IMR-90 (cell line): ENCODE results near the gene SFSWAP. TPM values are rescaled to one million over a fixed set of nuclear protein-coding genes. Genes with fewer than 3 reads are reported as not detected.

Source experiments
- ATAC-seq: fragments of 200-7000 bp; cut with Tn5 transposase; 2 replicates; pipeline ENCODE4 v1.9.1; 2020; ENCODE audit warnings: low read depth, mild to moderate bottlenecking, moderate library complexity
- BruUV-seq: library from RNA; stranded (reverse); fragments of 400-500 nt; replicated peaks from 2 replicates; lab custom pipeline; 2021; lab: Mats Ljungman, UMichigan
- CTCF ChIA-PET: fragments of 300-600 bp; formaldehyde crosslinking; extraction: SDS; loops from one replicate; lab custom pipeline; 2021; ENCODE audit warnings: antibody characterized with exemption; lab: Yijun Ruan, JAX
- POLR2A ChIA-PET: fragments of 300-600 bp; sonication (Branson Sonifier 250); formaldehyde crosslinking; loops from one replicate; lab custom pipeline; 2022; ENCODE audit warnings: antibody characterized with exemption; ENCODE audit not compliant: unreplicated experiment; lab: Charles Lee
- DNase-seq: peaks from one replicate; pipeline ENCODE4 v3.0.0; 2013
- H2AFZ ChIP-seq: replicated peaks from 2 replicates; pipeline ENCODE3; 2013; ENCODE audit warnings: low read length, mild to moderate bottlenecking; ENCODE audit not compliant: poor library complexity
- H2AK5ac ChIP-seq: 2 replicates; pipeline ENCODE4 v1.6.1; 2013; ENCODE audit warnings: low read depth, low read length, inconsistent platforms
- H2AK9ac ChIP-seq: replicated peaks from 2 replicates; pipeline ENCODE3; 2013; ENCODE audit warnings: mild to moderate bottlenecking, low read depth, low read length, moderate library complexity; ENCODE audit not compliant: poor library complexity
- H2BK120ac ChIP-seq: 2 replicates; pipeline ENCODE4 v1.6.1; 2013; ENCODE audit warnings: low read depth, low read length, inconsistent platforms
- H2BK15ac ChIP-seq: 3 replicates; pipeline ENCODE4 v1.6.1; 2013; ENCODE audit warnings: low read depth, low read length, inconsistent platforms
- H2BK20ac ChIP-seq: 2 replicates; pipeline ENCODE4 v1.6.1; 2013; ENCODE audit warnings: low read depth, mild to moderate bottlenecking, inconsistent platforms, low read length, moderate library complexity
- H2BK5ac ChIP-seq: 2 replicates; pipeline ENCODE4 v1.6.1; 2013; ENCODE audit warnings: mild to moderate bottlenecking, low read depth, low read length, inconsistent platforms; ENCODE audit not compliant: poor library complexity, severe bottlenecking
- H3K14ac ChIP-seq: replicated peaks from 2 replicates; pipeline ENCODE4 v1.6.1; 2013; ENCODE audit warnings: low read depth, low read length, inconsistent platforms
- H3K18ac ChIP-seq: 2 replicates; pipeline ENCODE4 v1.6.1; 2013; ENCODE audit warnings: low read depth, low read length, control low read depth
- H3K23ac ChIP-seq: 2 replicates; pipeline ENCODE4 v1.6.1; 2013; ENCODE audit warnings: low read depth, low read length, inconsistent platforms
- H3K27ac ChIP-seq: 2 replicates; pipeline ENCODE4 v1.5.1; 2013; ENCODE audit warnings: mild to moderate bottlenecking, control low read depth, low read length; ENCODE audit not compliant: insufficient read depth
- H3K27me3 ChIP-seq: 2 replicates; pipeline ENCODE4 v1.6.1; 2013; ENCODE audit warnings: low read length; ENCODE audit not compliant: control insufficient read depth, insufficient read depth
- H3K36me3 ChIP-seq: 2 replicates; pipeline ENCODE4 v1.6.1; 2013; ENCODE audit warnings: low read length, mixed read lengths; ENCODE audit not compliant: control insufficient read depth, insufficient read depth
- H3K4ac ChIP-seq: 2 replicates; pipeline ENCODE4 v1.6.1; 2013; ENCODE audit warnings: low read depth, low read length, inconsistent platforms
- H3K4me1 ChIP-seq: 2 replicates; pipeline ENCODE4 v1.6.1; 2013; ENCODE audit warnings: low read length, mixed read lengths; ENCODE audit not compliant: control insufficient read depth, insufficient read depth
- H3K4me2 ChIP-seq: 2 replicates; pipeline ENCODE4 v1.6.1; 2013; ENCODE audit warnings: low read depth, mild to moderate bottlenecking, control low read depth, low read length, moderate library complexity
- H3K4me3 ChIP-seq: 2 replicates; pipeline ENCODE4 v1.5.1; 2013; ENCODE audit warnings: low read depth, mild to moderate bottlenecking, control low read depth, low read length, moderate library complexity; ENCODE audit not compliant: insufficient read depth
- H3K56ac ChIP-seq: 2 replicates; pipeline ENCODE4 v1.6.1; 2013; ENCODE audit warnings: low read length, inconsistent platforms; ENCODE audit not compliant: insufficient read depth; ENCODE audit errors: extremely low read depth
- H3K79me1 ChIP-seq, 2 experiments: 2 replicates each; pipeline ENCODE4 v1.6.1; 2013; ENCODE audit warnings: low read length in 2 of 2, inconsistent platforms in 1 of 2, low read depth in 1 of 2
- H3K9ac ChIP-seq: 2 replicates; pipeline ENCODE4 v1.6.1; 2013; ENCODE audit warnings: low read depth, low read length, control low read depth
- H3K9me1 ChIP-seq: 2 replicates; pipeline ENCODE4 v1.6.1; 2013; ENCODE audit warnings: low read length, inconsistent platforms; ENCODE audit not compliant: insufficient read depth
- H3K9me3 ChIP-seq: 2 replicates; pipeline ENCODE4 v1.6.1; 2013; ENCODE audit warnings: low read length; ENCODE audit not compliant: control insufficient read depth, insufficient read depth
- H4K20me1 ChIP-seq: 2 replicates; pipeline ENCODE4 v1.6.1; 2013; ENCODE audit warnings: low read length, inconsistent platforms; ENCODE audit not compliant: insufficient read depth
- H4K5ac ChIP-seq: 2 replicates; pipeline ENCODE4 v1.6.1; 2013; ENCODE audit warnings: mild to moderate bottlenecking, low read depth, low read length, control low read depth
- H4K8ac ChIP-seq, 2 experiments: 2 replicates each; pipeline ENCODE4 v1.6.1; 2013; ENCODE audit warnings: low read depth in 2 of 2, low read length in 2 of 2, control low read depth in 1 of 2, inconsistent platforms in 1 of 2
- H4K91ac ChIP-seq: 2 replicates; pipeline ENCODE4 v1.6.1; 2013; ENCODE audit warnings: low read depth, low read length, inconsistent platforms; ENCODE audit not compliant: insufficient read depth
- CHD1 ChIP-seq: IDR thresholded peaks from 2 replicates; pipeline ENCODE4 v1.6.1; 2012; ENCODE audit warnings: low read depth, low read length, improper control_type of control experiment
- FOS ChIP-seq: fragments of 150-350 bp; IDR thresholded peaks from 2 replicates; pipeline ENCODE4 v1.6.1; 2016; ENCODE audit warnings: low read depth, low read length
- MAFK ChIP-seq: IDR thresholded peaks from 2 replicates; pipeline ENCODE4 v1.6.1; 2012; ENCODE audit warnings: low read depth, low read length, improper control_type of control experiment
- NFE2L2 ChIP-seq: fragments of 150-350 bp; IDR thresholded peaks from 2 replicates; pipeline ENCODE4 v1.6.1; 2016; ENCODE audit warnings: low read depth, mild to moderate bottlenecking, low read length
- RCOR1 ChIP-seq: IDR thresholded peaks from 2 replicates; pipeline ENCODE4 v1.6.1; 2012; ENCODE audit warnings: mild to moderate bottlenecking, low read length, improper control_type of control experiment; ENCODE audit not compliant: insufficient replicate concordance
- RFX5 ChIP-seq: IDR thresholded peaks from 2 replicates; pipeline ENCODE4 v1.8.0; 2012; ENCODE audit warnings: low read depth, mild to moderate bottlenecking, low read length, moderate library complexity
- USF2 ChIP-seq: fragments of 150-350 bp; IDR thresholded peaks from 2 replicates; pipeline ENCODE4 v1.6.1; 2017; ENCODE audit warnings: mild to moderate bottlenecking, antibody characterized with exemption, low read length, low read depth
- WGBS, 2 experiments: methylation state at CpG; one replicate each; pipeline versions ENCODE4 v1.1.5 to v1.1.7; 2013; ENCODE audit warnings: missing lambda C conversion rate in 2 of 2; ENCODE audit not compliant: insufficient read length in 1 of 2; ENCODE audit errors: extremely low coverage in 2 of 2; 5-methylcytosine and 5-hydroxymethylcytosine counted together
- dilution Hi-C: fragments of 300-500 bp; cut with HindIII; formaldehyde crosslinking; loops from one replicate; pipeline ENCODE4 v1.14.3; 2018; ENCODE audit warnings: low sequenced_read_pairs; ENCODE audit not compliant: unreplicated experiment
- in situ Hi-C: fragments of 300-500 bp; cut with MboI; formaldehyde crosslinking; loops from 3 replicates; pipeline ENCODE4 v1.14.3; 2019; ENCODE audit warnings: low sequenced_read_pairs, inconsistent platforms, mixed read lengths
- intact Hi-C: fragments of 100-400 bp; cut with micrococcal nuclease; formaldehyde crosslinking; loops from 2 replicates; pipeline ENCODE4 v1.10.0; 2022
- polyA plus RNA-seq, 3 experiments: library from polyadenylated mRNA; depleted of rRNA; stranded (reverse); fragments of >200 nt; gene quantifications; 2 replicates each; pipeline ENCODE4 v1.2.3, GENCODE V29; 2012; ENCODE audit warnings: low replicate concordance in 1 of 3
- total RNA-seq: library from RNA; depleted of rRNA; stranded (reverse); fragments of >200 nt; gene quantifications from 2 replicates; pipeline ENCODE4 v1.2.3, GENCODE V29; 2012

Gene SFSWAP
- total and polyA plus RNA-seq, 2 of the 4 experiments (the other 2 are of a cell fraction) = 19.7 to 22.4 TPM

- Histone ChIP-seq H3K4me3 (no peak overlapping the region), H2BK5ac (no peak overlapping the region), H3K9me1 (no peaks in the 10 kb centered on the region; the same call in 1 of the 2 replicates), H2BK120ac (no peak overlapping the region), H3K27me3 (no peaks in the 10 kb centered on the region), H2BK20ac (no peak overlapping the region), H2AK5ac (no peak overlapping the region), H3K4ac (no peak overlapping the region), H4K20me1 (peaks cover 6% of the 10 kb centered on the region; the same call in 1 of the 2 replicates), H3K4me2 (no peak overlapping the region), H2AK9ac (no peak overlapping the region), H2BK15ac (no peak overlapping the region), H3K18ac (no peak overlapping the region), H3K79me1 (peaks cover 11 to 19% of the 10 kb centered on the region in 2 experiments; a peak in 3 of 4 replicates), H3K36me3 (peaks cover 46% of the 10 kb centered on the region), H4K91ac (no peak overlapping the region), H3K9ac (no peak overlapping the region), H3K4me1 (peaks cover 3% of the 10 kb centered on the region), H4K5ac (no peak overlapping the region), H2AFZ (no peak overlapping the region), H3K14ac (no peak overlapping the region), H3K23ac (no peak overlapping the region), H3K9me3 (no peaks in the 10 kb centered on the region), H3K56ac (no peak overlapping the region), H3K27ac (no peak overlapping the region), H4K8ac (no peak overlapping the region)
- intact Hi-C loops = no loop called here
- ATAC-seq = no peak
- TF ChIP-seq MAFK (no peak), FOS (no peak), NFE2L2 (no peak), RFX5 (no peak), USF2 (no peak), RCOR1 (no peak), CHD1 (no peak)
- ChIA-PET CTCF (no interaction called here), POLR2A (no interaction called here)
- 95% methylated on average over 7 of the region's 15 CpGs; no CpG with 5 or more reads in 1 of the 2 experiments for WGBS, 2 experiments
- BruUV-seq = no TSS peak
- dilution Hi-C loops = no loop called here
- no peak for DNase-seq
- in situ Hi-C loops = no loop called here
Measured at GRCh38 chr12:131735476-131736445, 24.9 kb downstream of the SFSWAP start.
